ENCODE results near the gene FOXK1. TPM values are rescaled to one million over a fixed set of nuclear protein-coding genes. Genes with fewer than 3 reads are reported as not detected.

Gene FOXK1
- total RNA-seq, 2 donors from 2014 or later: 17.3 to 47.5 TPM

GRCh38 chr7:4775250-4775847, 93.3 kb downstream of the FOXK1 start, which contains the start of gene AP5Z1:
Gene AP5Z1, plus strand, starts transcription at chr7:4775623. Its CDS starts 93 bp downstream, at chr7:4775716.
- no peaks in the 10 kb centered on the region for H3K9me3 ChIP-seq
- peak within 1 kb of the TSS; percentile 73 to 92 for H3K4me3 ChIP-seq
- TF ChIP-seq POLR2AphosphoS5 (IDR thresholded peaks at IDR 0.05): peak; percentile 92
- peak in 2 of 4 experiments; percentile 17 for TF ChIP-seq CTCF (IDR thresholded peaks at IDR 0.05)
- peak; percentile 93 for TF ChIP-seq POLR2A (IDR thresholded peaks at IDR 0.05)
- peak; percentile 96 for DNase-seq (ENCODE audit: low spot score)
- H3K27me3 ChIP-seq (replicated peaks; ENCODE audit: insufficient read depth): no peaks in the 10 kb centered on the region
- H3K36me3 ChIP-seq: no peaks in the 10 kb centered on the region
- WGBS: under 1% methylated on average over 55 of the region's 55 CpGs
- H3K27ac ChIP-seq: peak within 1 kb of the TSS; percentile 91 to 95
- intact Hi-C loops (cut with DNase I): no loop called here
- H3K4me1 ChIP-seq (replicated peaks): peaks cover 4% of the 10 kb centered on the region

GRCh38 chr7:4775848-4776623, 93.9 kb downstream of the FOXK1 start:
- H3K4me1 ChIP-seq (replicated peaks): peaks cover 4% of the 10 kb centered on the region
- H3K4me3 ChIP-seq: peak overlapping the region; percentile 73 to 92
- no peak for TF ChIP-seq CTCF (IDR thresholded peaks at IDR 0.05)
- TF ChIP-seq POLR2AphosphoS5 (IDR thresholded peaks at IDR 0.05): no peak
- no peak for TF ChIP-seq POLR2A (IDR thresholded peaks at IDR 0.05)
- H3K36me3 ChIP-seq: peaks cover 0 to under 1% of the 10 kb centered on the region in 2 donors
- H3K9me3 ChIP-seq: no peaks in the 10 kb centered on the region
- peak; percentile 34 for DNase-seq (ENCODE audit: low spot score)
- 20% methylated on average over 32 of the region's 32 CpGs for WGBS
- intact Hi-C loops (cut with DNase I): no loop called here
- H3K27ac ChIP-seq: peak overlapping the region; percentile 91 to 95
- no peaks in the 10 kb centered on the region for H3K27me3 ChIP-seq (replicated peaks; ENCODE audit: insufficient read depth)

- intact Hi-C loops (cut with DNase I): no loop called here
- Histone ChIP-seq H3K27ac (no peak overlapping the region), H3K4me3 (no peak overlapping the region), H3K9me3 (no peaks in the 10 kb centered on the region), H3K36me3 (peaks cover 9 to 16% of the 10 kb centered on the region in 2 donors), H3K4me1 (replicated peaks) (peaks cover 4% of the 10 kb centered on the region), H3K27me3 (replicated peaks; ENCODE audit: insufficient read depth) (no peaks in the 10 kb centered on the region)
- 90% methylated on average over 5 of the region's 5 CpGs for WGBS
- DNase-seq (ENCODE audit: low spot score): no peak
- TF ChIP-seq CTCF (IDR thresholded peaks at IDR 0.05): no peak
- TF ChIP-seq POLR2A (IDR thresholded peaks at IDR 0.05): no peak
- TF ChIP-seq POLR2AphosphoS5 (IDR thresholded peaks at IDR 0.05): no peak
Observed at GRCh38 chr7:4779118-4779517, 97.0 kb downstream of the FOXK1 start.

- 93% methylated on average over 18 of the region's 27 CpGs for WGBS
- Histone ChIP-seq H3K9me3 (no peaks in the 10 kb centered on the region), H3K27ac (no peak overlapping the region), H3K4me3 (no peak overlapping the region), H3K27me3 (replicated peaks; ENCODE audit: insufficient read depth) (no peaks in the 10 kb centered on the region), H3K4me1 (replicated peaks) (peaks cover 3% of the 10 kb centered on the region), H3K36me3 (peaks cover 17 to 22% of the 10 kb centered on the region in 2 donors)
- no peak for DNase-seq (ENCODE audit: low spot score)
- intact Hi-C loops (cut with DNase I): no loop called here
- no peak for TF ChIP-seq CTCF (IDR thresholded peaks at IDR 0.05)
- no peak for TF ChIP-seq POLR2A (IDR thresholded peaks at IDR 0.05)
- TF ChIP-seq POLR2AphosphoS5 (IDR thresholded peaks at IDR 0.05): no peak
Observed at GRCh38 chr7:4781366-4782069, 99.4 kb downstream of the FOXK1 start.

All from prostate gland (tissue), 2 donors.